K562 (cell line): ENCODE data around the gene NIPAL3.

Experiments used
- ARNT ChIP-seq, 2 experiments: fragments of 450-650 bp; IDR thresholded peaks; 2 replicates each; pipeline ENCODE4 v1.6.1; 2016; ENCODE audit warnings: mild to moderate bottlenecking in 1 of 2
- EZH2 ChIP-seq: IDR thresholded peaks from 2 replicates; pipeline ENCODE4 v1.6.1; 2012; ENCODE audit warnings: low read depth, mild to moderate bottlenecking, inconsistent platforms, low read length, borderline replicate concordance
- KDM1A ChIP-seq, 2 experiments: fragments of 450-650 bp; IDR thresholded peaks; 2 replicates each; pipeline ENCODE4 v1.6.1; 2016; ENCODE audit warnings: mild to moderate bottlenecking in 2 of 2
- SMC3 ChIP-seq: conservative IDR thresholded peaks from 2 replicates; pipeline ENCODE4 v1.6.1; 2011; ENCODE audit warnings: low read depth, low read length, improper control_type of control experiment; ENCODE audit not compliant: insufficient read depth
- U2AF2 ChIP-seq: fragments of 200-400 bp; formaldehyde crosslinking; optimal IDR thresholded peaks from 2 replicates; pipeline ENCODE3; 2017; ENCODE audit warnings: low read depth, mild to moderate bottlenecking, low read length
- TF ChIP-seq, protein P1 (sequence below), 3 experiments: IDR thresholded peaks in 2 of 3; conservative IDR thresholded peaks in 1 of 3; 2 replicates each; pipeline ENCODE4 v1.5.1; 2011 to 2012; ENCODE audit warnings: low read length in 3 of 3, mild to moderate bottlenecking in 3 of 3, control low read depth in 2 of 3, improper control_type of control experiment in 1 of 3, inconsistent platforms in 1 of 3, low read depth in 1 of 3, mixed read lengths in 1 of 3, moderate library complexity in 1 of 3; ENCODE audit not compliant: insufficient read depth in 2 of 3

DNA sequence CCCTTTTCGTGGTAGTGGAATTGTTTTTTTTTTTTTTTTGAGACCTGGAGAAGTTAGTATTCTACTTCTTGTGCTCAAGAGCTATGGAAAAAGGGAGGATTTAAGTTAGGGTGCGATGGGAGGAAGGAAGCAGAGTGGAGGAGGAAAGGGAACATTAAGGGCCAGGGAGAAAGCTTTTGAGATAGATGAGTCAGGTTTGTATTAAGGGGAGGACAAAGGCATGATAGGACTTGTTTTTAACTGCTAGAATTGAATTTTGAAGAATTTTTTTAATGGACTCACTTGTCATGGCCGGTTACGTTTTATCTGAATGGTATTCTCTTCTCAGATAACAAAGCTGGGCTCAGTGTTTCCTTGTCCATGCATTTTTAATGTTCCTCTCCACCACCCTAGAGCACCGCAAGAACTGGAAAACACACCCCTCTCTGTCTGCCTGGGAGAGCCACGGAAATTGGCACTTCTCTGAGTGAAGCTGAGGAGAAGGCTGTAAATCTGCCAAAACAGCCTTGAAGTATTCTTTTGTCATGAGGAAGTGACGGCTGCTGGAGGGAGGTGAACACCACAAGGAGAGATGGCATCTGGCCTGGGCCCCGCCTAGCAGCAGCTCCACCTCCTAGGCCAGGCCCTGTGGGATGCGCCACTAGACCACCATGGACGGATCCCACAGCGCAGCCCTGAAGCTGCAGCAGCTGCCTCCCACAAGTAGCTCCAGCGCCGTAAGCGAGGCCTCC is 3.5 kb downstream of the NIPAL3 start:
- no peak for TF ChIP-seq SMC3
- TF ChIP-seq, protein P1, sequence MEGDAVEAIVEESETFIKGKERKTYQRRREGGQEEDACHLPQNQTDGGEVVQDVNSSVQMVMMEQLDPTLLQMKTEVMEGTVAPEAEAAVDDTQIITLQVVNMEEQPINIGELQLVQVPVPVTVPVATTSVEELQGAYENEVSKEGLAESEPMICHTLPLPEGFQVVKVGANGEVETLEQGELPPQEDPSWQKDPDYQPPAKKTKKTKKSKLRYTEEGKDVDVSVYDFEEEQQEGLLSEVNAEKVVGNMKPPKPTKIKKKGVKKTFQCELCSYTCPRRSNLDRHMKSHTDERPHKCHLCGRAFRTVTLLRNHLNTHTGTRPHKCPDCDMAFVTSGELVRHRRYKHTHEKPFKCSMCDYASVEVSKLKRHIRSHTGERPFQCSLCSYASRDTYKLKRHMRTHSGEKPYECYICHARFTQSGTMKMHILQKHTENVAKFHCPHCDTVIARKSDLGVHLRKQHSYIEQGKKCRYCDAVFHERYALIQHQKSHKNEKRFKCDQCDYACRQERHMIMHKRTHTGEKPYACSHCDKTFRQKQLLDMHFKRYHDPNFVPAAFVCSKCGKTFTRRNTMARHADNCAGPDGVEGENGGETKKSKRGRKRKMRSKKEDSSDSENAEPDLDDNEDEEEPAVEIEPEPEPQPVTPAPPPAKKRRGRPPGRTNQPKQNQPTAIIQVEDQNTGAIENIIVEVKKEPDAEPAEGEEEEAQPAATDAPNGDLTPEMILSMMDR (IDR thresholded peaks at IDR 0.05 in 2 of 3, conservative IDR thresholded peaks at IDR 0.05 in 1 of 3; ENCODE audit: insufficient read depth in 2 of 3, low read depth in 1 of 3, low read length in 3 of 3) = no peak
- TF ChIP-seq ARNT (IDR thresholded peaks at IDR 0.05) = no peak
- TF ChIP-seq KDM1A (IDR thresholded peaks at IDR 0.05) = no peak
- TF ChIP-seq EZH2 = no peak
- no peak for TF ChIP-seq U2AF2
